Kidney (tissue), 14 donors: ENCODE measurements around the gene UBE2N. TPM values are rescaled to one million over a fixed set of nuclear protein-coding genes. Genes with fewer than 3 reads are reported as not detected.

Source experiments
- DNase-seq, 5 donors: peaks; one replicate each; pipeline ENCODE4 v3.0.0-alpha.2; 2013 to 2020
- FAIRE-seq: peaks from 2 replicates; lab custom pipeline; 2012; peaks lifted over from hg19 to GRCh38; lab: Jason Lieb, UNC
- H3K27ac ChIP-seq, 2 donors: one replicate each; pipeline ENCODE4 v1.7.0; 2013; ENCODE audit warnings: low read depth in 2 of 2, low read length in 2 of 2, inconsistent platforms in 1 of 2
- H3K27me3 ChIP-seq: one replicate; pipeline ENCODE4 v1.7.1; 2013; ENCODE audit warnings: low read length, inconsistent platforms; ENCODE audit not compliant: control insufficient read depth, insufficient read depth
- H3K36me3 ChIP-seq, 3 donors: one replicate each; pipeline versions ENCODE4 v1.7.0 to v1.7.1; 2013; ENCODE audit warnings: low read length in 3 of 3, control low read depth in 1 of 3, inconsistent platforms in 1 of 3; ENCODE audit not compliant: insufficient read depth in 3 of 3, control insufficient read depth in 2 of 3
- H3K4me1 ChIP-seq, 3 donors: one replicate each; pipeline versions ENCODE4 v1.7.0 to v1.7.1; 2013; ENCODE audit warnings: low read length in 3 of 3, inconsistent platforms in 1 of 3, low read depth in 1 of 3; ENCODE audit not compliant: control insufficient read depth in 2 of 3, insufficient read depth in 2 of 3
- H3K4me3 ChIP-seq, 3 donors: one replicate each; pipeline versions ENCODE4 v1.7.0 to v1.8.1; 2013; ENCODE audit warnings: low read length in 3 of 3, control low read depth in 1 of 3, inconsistent platforms in 1 of 3
- H3K9ac ChIP-seq, 3 donors: one replicate each; pipeline versions ENCODE4 v1.7.0 to v1.7.1; 2013; ENCODE audit warnings: low read length in 3 of 3, control low read depth in 1 of 3, inconsistent platforms in 1 of 3
- H3K9me3 ChIP-seq, 3 donors: one replicate each; pipeline versions ENCODE4 v1.7.0 to v1.7.1; 2013; ENCODE audit warnings: low read length in 3 of 3, control low read depth in 1 of 3, inconsistent platforms in 1 of 3; ENCODE audit not compliant: control insufficient read depth in 2 of 3, insufficient read depth in 1 of 3
- CTCF ChIP-seq: IDR thresholded peaks from 3 replicates; pipeline ENCODE4 v1.5.1; 2012; ENCODE audit warnings: mild to moderate bottlenecking, moderate library complexity, borderline replicate concordance; ENCODE audit not compliant: insufficient read depth; ENCODE audit errors: extremely low read depth
- intact Hi-C: fragments of 100-400 bp; cut with DNase I; formaldehyde crosslinking; loops from one replicate; pipeline ENCODE4 v1.11.1; 2022
- polyA plus RNA-seq: library from polyadenylated mRNA; stranded (reverse); fragments of 350-450 nt; fragmentation: Illumina TruSeq; extraction: RNeasy Lipid Tissue Mini Kit (QIAGEN cat#74804); gene quantifications from one replicate; pipeline ENCODE4 v1.2.3, GENCODE V29; 2014; ENCODE audit warnings: low read depth, low replicate concordance; ENCODE audit not compliant: insufficient read depth
- total RNA-seq: library from RNA; stranded (reverse); fragmentation: NEBNext Ultra II Directional; extraction: Animal tissue kit (Norgen Biotek cat#: 25700); gene quantifications from one replicate; pipeline ENCODE4 v1.2.1, GENCODE V29; 2021
- donor health status: control.
- donor health status: control.
- donor health status: control.
- donor health status: control.
- donor health status: control.
- donor health status: DM: yes; HTN: yes; CAD: no.
- donor health status: Normal renal cell carcinoma (clear cell type).

The UBE2N gene
- total and polyA plus RNA-seq, 2 donors from 2014 or later = 84.7 to 97.3 TPM

DNA sequence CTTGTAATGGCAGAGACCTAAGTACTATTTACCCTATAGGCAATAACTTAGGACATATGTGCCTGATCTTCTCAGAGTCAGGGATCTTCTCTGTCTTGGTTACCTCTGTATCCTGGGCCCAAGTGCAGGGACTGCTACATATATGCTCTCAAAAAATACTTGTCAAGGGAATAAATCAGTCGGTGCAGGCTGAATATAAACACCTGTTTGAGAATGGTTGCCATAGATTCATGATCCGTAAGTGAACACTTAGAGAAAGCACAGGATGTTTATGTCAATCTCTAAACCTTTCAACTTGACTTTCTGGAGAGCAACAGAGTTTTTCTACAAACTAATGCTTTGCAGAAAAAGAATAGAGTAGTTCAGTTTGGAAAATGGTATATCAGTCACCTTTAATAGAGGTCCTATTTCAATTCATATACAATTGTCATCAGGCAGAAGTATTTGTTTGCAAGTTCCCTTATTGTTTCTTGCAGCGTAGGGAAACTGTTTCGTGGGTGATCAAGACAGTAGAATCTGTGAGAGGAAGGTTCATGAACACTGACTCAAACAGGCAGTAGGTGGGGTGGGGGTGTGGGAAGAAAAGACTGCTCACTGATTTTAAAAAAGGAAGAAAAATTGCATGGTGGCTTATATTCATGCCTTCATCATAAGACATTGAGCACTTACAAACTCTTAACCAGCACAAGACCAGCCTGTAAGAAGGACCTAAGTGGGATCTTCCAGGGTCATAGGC is 6.0 kb upstream of the UBE2N start:
- intact Hi-C loops = no loop called here
- no peak overlapping the region for H3K27ac ChIP-seq
- no peak overlapping the region for H3K4me3 ChIP-seq
- H3K9me3 ChIP-seq = no peaks in the 10 kb centered on the region
- H3K27me3 ChIP-seq = no peaks in the 10 kb centered on the region
- H3K4me1 ChIP-seq = no peaks in the 10 kb centered on the region
- FAIRE-seq (no peak), DNase-seq (peak in 1 of 5 donors; percentile 34)
- H3K9ac ChIP-seq = no peak overlapping the region
- no peak for TF ChIP-seq CTCF
- no peaks in the 10 kb centered on the region for H3K36me3 ChIP-seq

DNA sequence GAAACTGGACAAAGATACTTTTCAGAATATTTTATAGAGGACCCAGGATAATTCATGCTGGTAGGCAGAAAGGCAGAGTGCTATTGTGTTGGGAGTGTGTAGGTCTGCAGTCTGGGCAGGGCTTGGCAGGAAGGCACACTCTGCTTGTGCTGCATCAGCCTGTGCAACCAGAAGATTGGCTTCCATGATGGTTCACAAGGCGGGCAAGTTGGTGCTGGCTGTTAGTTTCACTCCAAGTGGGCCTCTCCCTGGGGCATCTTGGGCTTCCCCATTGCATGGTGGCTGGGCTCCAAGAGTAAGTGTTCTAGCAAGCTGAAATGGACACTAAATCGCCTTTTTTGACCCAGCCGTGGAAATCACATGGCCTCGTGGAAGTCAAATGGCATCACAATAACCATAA is 1.8 kb upstream of the UBE2N start:
- Histone ChIP-seq H3K27ac (no peak overlapping the region), H3K4me3 (no peak overlapping the region), H3K36me3 (no peaks in the 10 kb centered on the region), H3K9ac (no peak overlapping the region), H3K27me3 (no peaks in the 10 kb centered on the region), H3K4me1 (peaks cover 0 to 16% (median 7%) of the 10 kb centered on the region in 3 donors), H3K9me3 (no peaks in the 10 kb centered on the region)
- TF ChIP-seq CTCF = no peak
- DNase-seq = peak in 1 of 5 donors; percentile 43
- FAIRE-seq = no peak
- intact Hi-C loops = no loop called here

GRCh38 chr12:93442411-93443340 is 929 bp upstream of the UBE2N start:
- TF ChIP-seq CTCF = no peak

More at GRCh38 chr12:93442411-93443340, 929 bp upstream of the UBE2N start:
- no peaks in the 10 kb centered on the region for H3K9me3 ChIP-seq
- peak overlapping the region; percentile 62 to 89 (median 79) for H3K4me3 ChIP-seq
- H3K4me1 ChIP-seq = peaks cover 0 to 20% (median 7%) of the 10 kb centered on the region in 3 donors
- no peaks in the 10 kb centered on the region for H3K36me3 ChIP-seq
- peak overlapping the region; percentile 2 to 95 (median 70) for H3K9ac ChIP-seq
- DNase-seq (peak in 1 of 5 donors; percentile 15), FAIRE-seq (no peak)
- intact Hi-C loops = no loop called here
- H3K27me3 ChIP-seq = no peaks in the 10 kb centered on the region
- H3K27ac ChIP-seq = peak overlapping the region; percentile 81 to 83
